ENCODE results near the gene CCND1. TPM values are rescaled to one million over a fixed set of nuclear protein-coding genes. Genes with fewer than 3 reads are reported as not detected.
A peak's percentile ranks its signal among the peaks of the same experiment; 100 is the strongest.
"Not testable (repeated sequence)": the region's sequence is repeated elsewhere in the genome, so short reads cannot be mapped to it uniquely, and the experiment has no call there.

CCND1 gene
- total RNA-seq, 6 experiments from 2014 or later = 1,259 to 2,084 (median 1,434) TPM

DNA sequence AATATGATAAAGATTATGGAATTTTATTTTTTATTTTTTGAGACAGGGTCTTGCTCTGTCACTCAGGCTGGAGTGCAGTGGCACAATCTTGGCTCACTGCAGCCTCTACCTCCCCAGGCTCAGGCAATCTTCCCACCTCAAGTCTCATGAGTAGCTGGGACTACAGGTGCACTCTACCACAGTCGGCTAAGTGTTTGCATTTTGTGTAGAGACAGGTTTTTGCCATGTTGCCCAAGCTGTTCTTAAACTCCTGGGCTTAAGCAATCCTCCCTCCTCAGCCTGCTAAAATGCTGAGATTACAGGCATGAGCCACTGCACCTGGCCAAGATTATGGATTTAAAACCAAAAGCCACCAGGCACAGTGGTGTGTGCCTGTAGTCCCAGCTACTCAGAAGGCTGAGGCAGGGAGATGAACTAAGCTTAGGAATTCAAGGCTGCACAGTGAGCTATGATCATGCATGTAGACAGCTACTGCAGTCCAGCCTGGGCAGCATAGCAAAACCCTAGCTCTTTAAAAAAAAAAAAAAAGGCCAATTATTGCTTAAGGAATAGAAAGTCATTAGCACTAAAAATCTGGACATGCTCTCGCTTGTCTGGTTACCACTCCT, 20.2 kb upstream of the CCND1 start:
- TF ChIP-seq, protein P1, sequence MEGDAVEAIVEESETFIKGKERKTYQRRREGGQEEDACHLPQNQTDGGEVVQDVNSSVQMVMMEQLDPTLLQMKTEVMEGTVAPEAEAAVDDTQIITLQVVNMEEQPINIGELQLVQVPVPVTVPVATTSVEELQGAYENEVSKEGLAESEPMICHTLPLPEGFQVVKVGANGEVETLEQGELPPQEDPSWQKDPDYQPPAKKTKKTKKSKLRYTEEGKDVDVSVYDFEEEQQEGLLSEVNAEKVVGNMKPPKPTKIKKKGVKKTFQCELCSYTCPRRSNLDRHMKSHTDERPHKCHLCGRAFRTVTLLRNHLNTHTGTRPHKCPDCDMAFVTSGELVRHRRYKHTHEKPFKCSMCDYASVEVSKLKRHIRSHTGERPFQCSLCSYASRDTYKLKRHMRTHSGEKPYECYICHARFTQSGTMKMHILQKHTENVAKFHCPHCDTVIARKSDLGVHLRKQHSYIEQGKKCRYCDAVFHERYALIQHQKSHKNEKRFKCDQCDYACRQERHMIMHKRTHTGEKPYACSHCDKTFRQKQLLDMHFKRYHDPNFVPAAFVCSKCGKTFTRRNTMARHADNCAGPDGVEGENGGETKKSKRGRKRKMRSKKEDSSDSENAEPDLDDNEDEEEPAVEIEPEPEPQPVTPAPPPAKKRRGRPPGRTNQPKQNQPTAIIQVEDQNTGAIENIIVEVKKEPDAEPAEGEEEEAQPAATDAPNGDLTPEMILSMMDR (IDR thresholded peaks at IDR 0.05) = no peak
- Mint-ChIP-seq H3K4me1 (ENCODE audit: low read depth) (peaks cover 9% of the 10 kb centered on the region; the same call in 1 of the 2 replicates), H3K36me3 (ENCODE audit: low read depth) (no peaks in the 10 kb centered on the region), H3K9me3 (no peaks in the 10 kb centered on the region), H3K27ac (no peak overlapping the region), H3K27me3 (ENCODE audit: insufficient read depth) (peaks cover 14% of the 10 kb centered on the region), H3K4me3 (no peak overlapping the region)
- DNase-seq = no peak

DNA sequence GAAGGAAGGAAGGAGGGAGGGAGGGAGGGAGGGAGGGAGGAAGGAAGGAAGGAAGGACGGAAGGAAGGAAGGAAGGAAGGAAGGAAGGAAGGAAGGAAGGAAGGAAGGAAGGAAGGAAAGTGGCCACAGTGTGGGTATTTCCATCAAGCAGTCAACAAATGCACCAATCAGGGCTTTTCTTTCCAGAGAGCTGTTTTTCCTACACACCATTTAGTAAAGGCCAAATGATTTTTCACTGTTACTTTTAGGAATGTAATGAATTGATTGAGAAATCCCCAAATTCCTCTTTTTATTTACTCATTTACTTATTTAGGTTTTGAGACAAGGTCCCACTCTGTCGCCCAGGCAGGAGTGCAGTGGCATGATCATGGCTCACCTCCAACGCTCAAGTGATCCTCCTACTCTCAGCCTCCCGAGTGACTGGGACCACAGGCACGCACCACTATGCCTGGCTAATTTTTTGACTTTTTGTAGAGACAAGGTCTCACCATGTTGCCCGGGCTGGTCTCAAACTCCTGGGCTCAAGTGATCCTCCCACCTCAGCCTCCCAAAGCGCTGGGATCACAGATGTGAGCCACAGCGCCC, 18.8 kb upstream of the CCND1 start:
- peaks cover 12% of the 10 kb centered on the region for H3K27me3 Mint-ChIP-seq (ENCODE audit: insufficient read depth)
- not testable (repeated sequence) for H3K36me3 Mint-ChIP-seq (ENCODE audit: low read depth); H3K9me3 Mint-ChIP-seq; H3K4me1 Mint-ChIP-seq (ENCODE audit: low read depth); H3K27ac Mint-ChIP-seq; DNase-seq; H3K4me3 Mint-ChIP-seq

DNA sequence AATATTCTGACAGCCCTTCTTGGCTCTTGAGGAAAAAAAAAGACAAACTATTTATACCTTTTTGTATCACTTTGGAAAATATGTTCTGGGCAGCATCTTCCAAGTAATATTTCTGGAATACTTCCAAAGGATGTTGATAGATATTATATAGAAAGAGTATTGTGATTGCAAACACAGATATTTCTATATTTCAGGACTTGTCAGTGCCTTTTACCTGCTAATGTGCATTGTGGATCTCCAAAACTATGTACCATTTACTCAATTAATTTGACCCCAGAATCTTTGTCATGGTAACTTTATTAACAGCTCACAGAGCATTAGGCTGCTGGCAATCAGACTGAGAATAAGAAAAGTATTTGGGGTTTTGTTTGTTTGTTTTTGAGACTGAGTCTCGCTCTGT, 16.7 kb upstream of the CCND1 start:
- TF ChIP-seq, protein P1 (IDR thresholded peaks at IDR 0.05) = no peak

DNA sequence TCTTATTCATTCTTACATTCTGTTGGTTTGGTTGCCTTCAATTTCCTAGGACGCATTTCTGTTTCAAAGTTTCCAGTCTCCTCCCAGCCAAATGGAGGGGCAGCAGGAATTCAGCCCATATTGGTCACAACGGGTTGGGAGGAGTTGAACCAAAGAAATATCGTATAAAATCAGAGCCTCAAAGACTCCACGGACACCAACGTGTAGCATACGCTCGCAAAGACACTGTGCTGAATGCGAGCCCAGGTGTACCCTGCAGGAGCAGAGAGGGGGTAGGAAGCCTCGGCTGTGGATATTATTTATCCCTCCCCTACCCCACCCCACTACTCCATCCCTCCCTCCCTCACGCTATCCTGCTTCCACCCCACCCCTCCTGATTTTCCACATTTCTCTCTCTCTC, 15.5 kb upstream of the CCND1 start:
- TF ChIP-seq, protein P1 (IDR thresholded peaks at IDR 0.05) = no peak
- Mint-ChIP-seq H3K4me3 (no peak overlapping the region), H3K36me3 (ENCODE audit: low read depth) (peaks cover 13% of the 10 kb centered on the region), H3K4me1 (ENCODE audit: low read depth) (no peaks in the 10 kb centered on the region), H3K9me3 (peaks cover 21% of the 10 kb centered on the region), H3K27me3 (ENCODE audit: insufficient read depth) (peaks cover 4% of the 10 kb centered on the region), H3K27ac (no peak overlapping the region)
- DNase-seq = no peak

More for the DNA sequence above, 16.7 kb upstream of the CCND1 start:
- Mint-ChIP-seq H3K27me3 (ENCODE audit: insufficient read depth) (peaks cover 7% of the 10 kb centered on the region), H3K27ac (no peak overlapping the region), H3K36me3 (ENCODE audit: low read depth) (peaks cover 5% of the 10 kb centered on the region), H3K4me1 (ENCODE audit: low read depth) (no peaks in the 10 kb centered on the region), H3K9me3 (peaks cover 13% of the 10 kb centered on the region), H3K4me3 (no peak overlapping the region)
- DNase-seq = no peak

DNA sequence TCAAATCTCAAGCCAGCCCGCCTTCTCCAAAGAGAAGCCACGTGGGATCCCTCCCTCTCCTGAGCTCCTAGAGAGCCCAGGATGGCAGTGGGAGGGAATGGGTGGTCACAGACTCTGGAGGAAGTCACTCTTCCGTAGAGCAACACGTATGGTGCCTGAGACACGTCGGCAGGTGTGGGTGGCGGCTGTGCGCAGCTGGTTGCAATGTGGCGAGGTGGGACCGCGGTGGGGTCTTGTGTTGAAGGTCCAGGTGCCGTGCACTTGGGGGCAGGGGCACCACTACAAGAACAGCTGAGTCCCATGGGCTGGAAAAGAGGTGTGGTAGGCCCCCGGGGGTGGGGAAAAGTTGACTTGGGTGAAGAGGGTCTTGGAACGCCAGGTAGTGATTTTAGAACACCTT, 13.4 kb upstream of the CCND1 start:
- H3K36me3 Mint-ChIP-seq (ENCODE audit: low read depth) = peaks cover 13% of the 10 kb centered on the region
- no peaks in the 10 kb centered on the region for H3K4me1 Mint-ChIP-seq (ENCODE audit: low read depth)
- peaks cover 21% of the 10 kb centered on the region for H3K9me3 Mint-ChIP-seq
- H3K27ac Mint-ChIP-seq = no peak overlapping the region
- H3K4me3 Mint-ChIP-seq = no peak overlapping the region
- H3K27me3 Mint-ChIP-seq (ENCODE audit: insufficient read depth) = no peaks in the 10 kb centered on the region; the same call in none of the 2 replicates
- TF ChIP-seq, protein P1 (IDR thresholded peaks at IDR 0.05) = no peak
- no peak for DNase-seq

DNA sequence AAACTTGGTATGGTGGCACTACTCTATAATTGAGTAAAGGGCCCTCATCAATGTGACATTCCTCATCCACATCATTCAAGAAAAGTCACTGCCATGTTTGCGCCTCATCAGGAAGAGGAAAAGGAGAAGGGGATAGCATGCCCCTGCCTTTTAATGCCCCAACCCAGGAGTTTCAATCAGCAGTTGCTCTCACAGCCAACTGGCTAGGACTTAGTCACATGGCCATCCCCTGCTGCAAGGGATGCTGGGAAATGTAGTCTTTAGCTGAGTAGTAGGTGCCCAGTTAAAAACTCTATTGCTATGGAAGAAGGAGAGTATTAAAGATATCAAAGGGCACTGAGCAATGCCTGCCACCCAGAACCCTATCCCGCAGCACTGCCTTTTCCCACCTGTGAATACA, 10.9 kb upstream of the CCND1 start:
- Mint-ChIP-seq H3K36me3 (ENCODE audit: low read depth) (peaks cover 13% of the 10 kb centered on the region), H3K9me3 (peaks cover 21% of the 10 kb centered on the region), H3K4me1 (ENCODE audit: low read depth) (no peaks in the 10 kb centered on the region; the same call in 1 of the 2 replicates), H3K27me3 (ENCODE audit: insufficient read depth) (peaks cover 2% of the 10 kb centered on the region), H3K4me3 (no peak overlapping the region), H3K27ac (no peak overlapping the region)
- TF ChIP-seq, protein P1 (IDR thresholded peaks at IDR 0.05) = no peak
- DNase-seq = peak; percentile 24
